ENCODE results near the gene CDX1. TPM values are rescaled to one million over a fixed set of nuclear protein-coding genes. Genes with fewer than 3 reads are reported as not detected.

Gene CDX1
- total and polyA plus RNA-seq, 4 experiments from 2014 or later = not detected

- no peak overlapping the region for H3K27ac Mint-ChIP-seq
- no peaks in the 10 kb centered on the region for H3K9me3 ChIP-seq (ENCODE audit: control insufficient read depth in 1 of 2, low read length in 2 of 2)
- no peak for DNase-seq
- H3K36me3 ChIP-seq (ENCODE audit: insufficient read depth, low read length) = no peaks in the 10 kb centered on the region
- intact Hi-C loops (cut with micrococcal nuclease) = no loop called here
- ChIA-PET POLR2A (ENCODE audit: partially characterized antibody) (no interaction called here), CTCF (ENCODE audit: partially characterized antibody) (interaction anchor here (1.3 to 1.4 kb wide), 2 partner anchors 17 to 44 kb away, joined by 3 to 5 read pairs; no protein-coding TSS in a partner anchor)
- H3K27ac ChIP-seq (ENCODE audit: low read depth, low read length) = no peak overlapping the region
- H3K27me3 ChIP-seq (ENCODE audit: insufficient read depth, low read length) = no peaks in the 10 kb centered on the region
- no peaks in the 10 kb centered on the region for H3K4me1 Mint-ChIP-seq
- H3K4me3 ChIP-seq (ENCODE audit: low read length in 2 of 2) = no peak overlapping the region
- H3K36me3 Mint-ChIP-seq = no peaks in the 10 kb centered on the region
- H3K27me3 Mint-ChIP-seq = peaks cover 12 to 23% of the 10 kb centered on the region in 2 donors
- H3K4me3 Mint-ChIP-seq = no peak overlapping the region
- H3K4me1 ChIP-seq (ENCODE audit: insufficient read depth, low read length) = no peaks in the 10 kb centered on the region
- no peaks in the 10 kb centered on the region for H3K9me3 Mint-ChIP-seq
These were observed 8.5 kb downstream of the CDX1 start for GRCh38 chr5:150175076-150175475.

- no peak overlapping the region for H3K27ac Mint-ChIP-seq
- CTCF ChIA-PET (ENCODE audit: partially characterized antibody) = interaction anchor here (1.4 kb wide), 1 partner anchor 44 kb away, joined by 3 read pairs; no protein-coding TSS in a partner anchor
- intact Hi-C loops (cut with micrococcal nuclease) = no loop called here
- H3K27me3 ChIP-seq (ENCODE audit: insufficient read depth, low read length) = no peaks in the 10 kb centered on the region
- no peaks in the 10 kb centered on the region for H3K9me3 Mint-ChIP-seq
- DNase-seq = no peak
- H3K4me3 Mint-ChIP-seq = no peak overlapping the region
- no peaks in the 10 kb centered on the region for H3K36me3 ChIP-seq (ENCODE audit: insufficient read depth, low read length)
- H3K9me3 ChIP-seq (ENCODE audit: control insufficient read depth in 1 of 2, low read length in 2 of 2) = no peaks in the 10 kb centered on the region
- no peak overlapping the region for H3K4me3 ChIP-seq (ENCODE audit: low read length in 2 of 2)
- no peaks in the 10 kb centered on the region for H3K36me3 Mint-ChIP-seq
- H3K4me1 Mint-ChIP-seq = no peaks in the 10 kb centered on the region
- H3K27ac ChIP-seq (ENCODE audit: low read depth, low read length) = no peak overlapping the region
- H3K27me3 Mint-ChIP-seq = peaks cover 10 to 20% of the 10 kb centered on the region in 2 donors
- no peaks in the 10 kb centered on the region for H3K4me1 ChIP-seq (ENCODE audit: insufficient read depth, low read length)
- POLR2A ChIA-PET (ENCODE audit: partially characterized antibody) = no interaction called here
These were observed 9.0 kb downstream of the CDX1 start for GRCh38 chr5:150175536-150175935.

- DNase-seq = no peak
- Mint-ChIP-seq H3K4me3 (no peak overlapping the region), H3K4me1 (no peaks in the 10 kb centered on the region), H3K9me3 (no peaks in the 10 kb centered on the region), H3K27me3 (peaks cover 12 to 14% of the 10 kb centered on the region in 2 donors), H3K36me3 (no peaks in the 10 kb centered on the region), H3K27ac (no peak overlapping the region)
- no peaks in the 10 kb centered on the region for H3K9me3 ChIP-seq (ENCODE audit: control insufficient read depth in 1 of 2, low read length in 2 of 2)
- no peak overlapping the region for H3K4me3 ChIP-seq (ENCODE audit: low read length in 2 of 2)
- CTCF ChIA-PET (ENCODE audit: partially characterized antibody) = interaction anchor here (1.4 kb wide), 1 partner anchor 42 kb away, joined by 3 read pairs; no protein-coding TSS in a partner anchor
- H3K4me1 ChIP-seq (ENCODE audit: insufficient read depth, low read length) = no peaks in the 10 kb centered on the region
- H3K27ac ChIP-seq (ENCODE audit: low read depth, low read length) = no peak overlapping the region
- intact Hi-C loops (cut with micrococcal nuclease) = no loop called here
- H3K27me3 ChIP-seq (ENCODE audit: insufficient read depth, low read length) = no peaks in the 10 kb centered on the region
- no peaks in the 10 kb centered on the region for H3K36me3 ChIP-seq (ENCODE audit: insufficient read depth, low read length)
- POLR2A ChIA-PET (ENCODE audit: partially characterized antibody) = no interaction called here
These were observed 10.3 kb downstream of the CDX1 start for GRCh38 chr5:150176745-150177477.

- Histone ChIP-seq H3K9me3 (ENCODE audit: control insufficient read depth in 1 of 2, low read length in 2 of 2) (no peaks in the 10 kb centered on the region), H3K27ac (ENCODE audit: low read depth, low read length) (no peak overlapping the region), H3K27me3 (ENCODE audit: insufficient read depth, low read length) (no peaks in the 10 kb centered on the region), H3K4me1 (ENCODE audit: insufficient read depth, low read length) (no peaks in the 10 kb centered on the region), H3K4me3 (ENCODE audit: low read length in 2 of 2) (no peak overlapping the region), H3K36me3 (ENCODE audit: insufficient read depth, low read length) (no peaks in the 10 kb centered on the region)
- Mint-ChIP-seq H3K36me3 (no peaks in the 10 kb centered on the region), H3K27ac (no peak overlapping the region), H3K27me3 (peaks cover 7 to 9% of the 10 kb centered on the region in 2 donors), H3K9me3 (no peaks in the 10 kb centered on the region), H3K4me1 (no peaks in the 10 kb centered on the region), H3K4me3 (no peak overlapping the region)
- CTCF ChIA-PET (ENCODE audit: partially characterized antibody) = no interaction called here
- POLR2A ChIA-PET (ENCODE audit: partially characterized antibody) = no interaction called here
- DNase-seq = no peak
- intact Hi-C loops (cut with micrococcal nuclease) = no loop called here
These were observed 11.1 kb downstream of the CDX1 start for GRCh38 chr5:150177721-150178120.

- H3K4me1 ChIP-seq (ENCODE audit: insufficient read depth, low read length) = no peaks in the 10 kb centered on the region
- no peak overlapping the region for H3K27ac Mint-ChIP-seq
- no peaks in the 10 kb centered on the region for H3K36me3 Mint-ChIP-seq
- intact Hi-C loops (cut with micrococcal nuclease) = no loop called here
- H3K27me3 ChIP-seq (ENCODE audit: insufficient read depth, low read length) = no peaks in the 10 kb centered on the region
- H3K27ac ChIP-seq (ENCODE audit: low read depth, low read length) = no peak overlapping the region
- peaks cover 7 to 9% of the 10 kb centered on the region in 2 donors for H3K27me3 Mint-ChIP-seq
- DNase-seq = no peak
- H3K9me3 ChIP-seq (ENCODE audit: control insufficient read depth in 1 of 2, low read length in 2 of 2) = no peaks in the 10 kb centered on the region
- no peak overlapping the region for H3K4me3 Mint-ChIP-seq
- no peak overlapping the region for H3K4me3 ChIP-seq (ENCODE audit: low read length in 2 of 2)
- H3K9me3 Mint-ChIP-seq = no peaks in the 10 kb centered on the region
- no peaks in the 10 kb centered on the region for H3K36me3 ChIP-seq (ENCODE audit: insufficient read depth, low read length)
- ChIA-PET POLR2A (ENCODE audit: partially characterized antibody) (no interaction called here), CTCF (ENCODE audit: partially characterized antibody) (no interaction called here)
- no peaks in the 10 kb centered on the region for H3K4me1 Mint-ChIP-seq
These were observed 11.7 kb downstream of the CDX1 start for GRCh38 chr5:150178262-150178661.

GRCh38 chr5:150179019-150179620, 12.5 kb downstream of the CDX1 start:
- ChIA-PET CTCF (ENCODE audit: partially characterized antibody) (no interaction called here), POLR2A (ENCODE audit: partially characterized antibody) (no interaction called here)
- H3K27ac ChIP-seq (ENCODE audit: low read depth, low read length) = no peak overlapping the region
- H3K9me3 Mint-ChIP-seq = no peaks in the 10 kb centered on the region
- no peak overlapping the region for H3K4me3 ChIP-seq (ENCODE audit: low read length in 2 of 2)
- no peaks in the 10 kb centered on the region for H3K4me1 ChIP-seq (ENCODE audit: insufficient read depth, low read length)
- H3K36me3 ChIP-seq (ENCODE audit: insufficient read depth, low read length) = no peaks in the 10 kb centered on the region
- no peak overlapping the region for H3K4me3 Mint-ChIP-seq
- DNase-seq = no peak
- no peaks in the 10 kb centered on the region for H3K9me3 ChIP-seq (ENCODE audit: control insufficient read depth in 1 of 2, low read length in 2 of 2)
- H3K36me3 Mint-ChIP-seq = no peaks in the 10 kb centered on the region
- H3K27me3 ChIP-seq (ENCODE audit: insufficient read depth, low read length) = no peaks in the 10 kb centered on the region
- H3K27me3 Mint-ChIP-seq = peaks cover 4% of the 10 kb centered on the region in 2 donors
- H3K4me1 Mint-ChIP-seq = no peaks in the 10 kb centered on the region
- intact Hi-C loops (cut with micrococcal nuclease) = no loop called here
- no peak overlapping the region for H3K27ac Mint-ChIP-seq

- Histone ChIP-seq H3K9me3 (ENCODE audit: control insufficient read depth in 1 of 2, low read length in 2 of 2) (no peaks in the 10 kb centered on the region), H3K4me3 (ENCODE audit: low read length in 2 of 2) (no peak overlapping the region), H3K36me3 (ENCODE audit: insufficient read depth, low read length) (no peaks in the 10 kb centered on the region), H3K27ac (ENCODE audit: low read depth, low read length) (no peak overlapping the region), H3K4me1 (ENCODE audit: insufficient read depth, low read length) (no peaks in the 10 kb centered on the region), H3K27me3 (ENCODE audit: insufficient read depth, low read length) (no peaks in the 10 kb centered on the region)
- no peaks in the 10 kb centered on the region for H3K36me3 Mint-ChIP-seq
- H3K27ac Mint-ChIP-seq = no peak overlapping the region
- ChIA-PET POLR2A (ENCODE audit: partially characterized antibody) (no interaction called here), CTCF (ENCODE audit: partially characterized antibody) (no interaction called here)
- no peak overlapping the region for H3K4me3 Mint-ChIP-seq
- peaks cover 4% of the 10 kb centered on the region in 2 donors for H3K27me3 Mint-ChIP-seq
- intact Hi-C loops (cut with micrococcal nuclease) = no loop called here
- H3K4me1 Mint-ChIP-seq = no peaks in the 10 kb centered on the region
- H3K9me3 Mint-ChIP-seq = no peaks in the 10 kb centered on the region
- no peak for DNase-seq
These were observed 13.9 kb downstream of the CDX1 start for GRCh38 chr5:150180241-150181026.
